ENCODE measurements around the gene ABCC1.

- TF ChIP-seq CTCF (IDR thresholded peaks at IDR 0.05 in 4 of 5, conservative IDR thresholded peaks at IDR 0.05 in 1 of 5) = no peak
- no peak for TF ChIP-seq POLR2A (IDR thresholded peaks at IDR 0.05)
Measured at GRCh38 chr16:16124438-16124837, 175.0 kb downstream of the ABCC1 start.
